K562 (cell line): Measurements from ENCODE around the gene COX6A2.

Source experiments
- POLR2A ChIP-seq: fragments of 450-650 bp; conservative IDR thresholded peaks from 2 replicates; pipeline ENCODE4 v1.6.1; 2016
- SMC3 ChIP-seq: conservative IDR thresholded peaks from 2 replicates; pipeline ENCODE4 v1.6.1; 2011; ENCODE audit warnings: low read depth, low read length, improper control_type of control experiment; ENCODE audit not compliant: insufficient read depth
- SREBF1 ChIP-seq: fragments of 150-350 bp; IDR thresholded peaks from 2 replicates; pipeline ENCODE4 v1.6.1; 2014; ENCODE audit warnings: antibody characterized with exemption, low read depth, low read length, borderline replicate concordance
- TEAD1 ChIP-seq, 2 experiments: fragments of 450-650 bp in 1 of 2; sonication (generic) in 1 of 2; formaldehyde crosslinking; IDR thresholded peaks; 2 replicates each; pipeline versions ENCODE4 v1.4.0 to v1.8.0; 2020 to 2022; ENCODE audit warnings: mild to moderate bottlenecking in 2 of 2, missing genetic modification reagents in 1 of 2
- TRIM28 ChIP-seq: fragments of 450-650 bp; IDR thresholded peaks from 2 replicates; pipeline ENCODE4 v1.6.1; 2017
- ZBTB49 ChIP-seq: sonication (generic); formaldehyde crosslinking; IDR thresholded peaks from 2 replicates; pipeline ENCODE4 v1.8.0; 2022; ENCODE audit warnings: missing genetic modification reagents, mild to moderate bottlenecking, borderline replicate concordance
- ZNF584 ChIP-seq: fragments of 200-800 bp; sonication (Bioruptor generic); IDR thresholded peaks from 2 replicates; pipeline ENCODE4 v1.6.1; 2016; ENCODE audit warnings: low read depth, mild to moderate bottlenecking, missing genetic modification characterization, missing compliant biosample characterization
- TF ChIP-seq, protein P1 (sequence below): sonication (generic); formaldehyde crosslinking; IDR thresholded peaks from 2 replicates; pipeline ENCODE4 v1.8.1; 2023; ENCODE audit warnings: mild to moderate bottlenecking, missing genetic modification reagents
- TF ChIP-seq, protein P2 (sequence below), 3 experiments: IDR thresholded peaks in 2 of 3; conservative IDR thresholded peaks in 1 of 3; 2 replicates each; pipeline ENCODE4 v1.5.1; 2011 to 2012; ENCODE audit warnings: low read length in 3 of 3, mild to moderate bottlenecking in 3 of 3, control low read depth in 2 of 3, improper control_type of control experiment in 1 of 3, inconsistent platforms in 1 of 3, low read depth in 1 of 3, mixed read lengths in 1 of 3, moderate library complexity in 1 of 3; ENCODE audit not compliant: insufficient read depth in 2 of 3

DNA sequence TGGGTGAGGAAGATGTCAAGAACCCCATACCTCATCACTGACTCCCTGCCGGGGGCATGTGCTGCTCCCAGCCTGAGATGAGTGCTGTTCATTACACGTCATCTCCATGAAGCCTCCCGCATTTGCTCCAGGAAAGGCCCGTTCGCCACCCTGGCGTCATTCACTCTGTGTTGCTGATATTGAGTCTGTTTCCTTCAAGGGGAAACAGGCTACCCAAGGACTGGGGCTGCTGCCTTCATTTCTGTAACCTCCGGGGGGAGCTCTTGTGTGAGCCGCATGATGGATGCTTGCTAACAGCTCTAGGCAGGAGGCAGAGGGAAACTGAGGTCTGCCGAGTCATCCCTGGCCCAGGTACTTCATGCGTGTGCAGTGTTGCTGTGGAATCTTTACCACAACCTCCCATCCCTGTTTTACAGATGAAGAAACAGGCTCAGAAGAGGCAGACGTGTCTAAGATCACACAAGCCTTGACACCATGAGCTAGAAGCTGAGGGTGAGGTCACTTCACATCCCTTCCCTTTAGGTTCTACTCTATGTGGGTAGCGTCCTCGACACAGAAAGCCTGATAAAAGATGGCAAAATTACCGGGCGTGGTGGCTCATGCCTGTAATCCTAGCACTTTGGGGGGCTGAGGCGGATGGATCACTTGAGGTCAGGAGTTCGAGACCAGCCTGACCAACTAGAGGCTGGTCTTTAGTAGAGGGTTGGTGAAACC, 27.6 kb upstream of the COX6A2 start:
- TF ChIP-seq POLR2A (no peak), TRIM28 (no peak), SREBF1 (no peak), SMC3 (no peak; the same call in 1 of the 2 replicates), TEAD1 (CRISPR knock-in tag; IDR thresholded peaks at IDR 0.05) (no peak), ZNF584 (CRISPR knock-in tag) (no peak), ZBTB49 (CRISPR knock-in tag) (no peak)
- TF ChIP-seq, protein P1, sequence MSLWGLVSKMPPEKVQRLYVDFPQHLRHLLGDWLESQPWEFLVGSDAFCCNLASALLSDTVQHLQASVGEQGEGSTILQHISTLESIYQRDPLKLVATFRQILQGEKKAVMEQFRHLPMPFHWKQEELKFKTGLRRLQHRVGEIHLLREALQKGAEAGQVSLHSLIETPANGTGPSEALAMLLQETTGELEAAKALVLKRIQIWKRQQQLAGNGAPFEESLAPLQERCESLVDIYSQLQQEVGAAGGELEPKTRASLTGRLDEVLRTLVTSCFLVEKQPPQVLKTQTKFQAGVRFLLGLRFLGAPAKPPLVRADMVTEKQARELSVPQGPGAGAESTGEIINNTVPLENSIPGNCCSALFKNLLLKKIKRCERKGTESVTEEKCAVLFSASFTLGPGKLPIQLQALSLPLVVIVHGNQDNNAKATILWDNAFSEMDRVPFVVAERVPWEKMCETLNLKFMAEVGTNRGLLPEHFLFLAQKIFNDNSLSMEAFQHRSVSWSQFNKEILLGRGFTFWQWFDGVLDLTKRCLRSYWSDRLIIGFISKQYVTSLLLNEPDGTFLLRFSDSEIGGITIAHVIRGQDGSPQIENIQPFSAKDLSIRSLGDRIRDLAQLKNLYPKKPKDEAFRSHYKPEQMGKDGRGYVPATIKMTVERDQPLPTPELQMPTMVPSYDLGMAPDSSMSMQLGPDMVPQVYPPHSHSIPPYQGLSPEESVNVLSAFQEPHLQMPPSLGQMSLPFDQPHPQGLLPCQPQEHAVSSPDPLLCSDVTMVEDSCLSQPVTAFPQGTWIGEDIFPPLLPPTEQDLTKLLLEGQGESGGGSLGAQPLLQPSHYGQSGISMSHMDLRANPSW (CRISPR knock-in tag): no peak
- TF ChIP-seq, protein P2, sequence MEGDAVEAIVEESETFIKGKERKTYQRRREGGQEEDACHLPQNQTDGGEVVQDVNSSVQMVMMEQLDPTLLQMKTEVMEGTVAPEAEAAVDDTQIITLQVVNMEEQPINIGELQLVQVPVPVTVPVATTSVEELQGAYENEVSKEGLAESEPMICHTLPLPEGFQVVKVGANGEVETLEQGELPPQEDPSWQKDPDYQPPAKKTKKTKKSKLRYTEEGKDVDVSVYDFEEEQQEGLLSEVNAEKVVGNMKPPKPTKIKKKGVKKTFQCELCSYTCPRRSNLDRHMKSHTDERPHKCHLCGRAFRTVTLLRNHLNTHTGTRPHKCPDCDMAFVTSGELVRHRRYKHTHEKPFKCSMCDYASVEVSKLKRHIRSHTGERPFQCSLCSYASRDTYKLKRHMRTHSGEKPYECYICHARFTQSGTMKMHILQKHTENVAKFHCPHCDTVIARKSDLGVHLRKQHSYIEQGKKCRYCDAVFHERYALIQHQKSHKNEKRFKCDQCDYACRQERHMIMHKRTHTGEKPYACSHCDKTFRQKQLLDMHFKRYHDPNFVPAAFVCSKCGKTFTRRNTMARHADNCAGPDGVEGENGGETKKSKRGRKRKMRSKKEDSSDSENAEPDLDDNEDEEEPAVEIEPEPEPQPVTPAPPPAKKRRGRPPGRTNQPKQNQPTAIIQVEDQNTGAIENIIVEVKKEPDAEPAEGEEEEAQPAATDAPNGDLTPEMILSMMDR (IDR thresholded peaks at IDR 0.05 in 2 of 3, conservative IDR thresholded peaks at IDR 0.05 in 1 of 3; ENCODE audit: insufficient read depth in 2 of 3, low read depth in 1 of 3, low read length in 3 of 3): peak; percentile 67 to 80 (median 68)
